SU-DHL-6 (cell line): ENCODE data around the gene SAGE1.

Experiments
- EZH2phosphoT487 ChIP-seq: fragments of 200-600 bp; sonication (generic), shearing (Covaris generic); conservative IDR thresholded peaks from 2 replicates; pipeline ENCODE4 v1.6.1; 2018; ENCODE audit warnings: mild to moderate bottlenecking, antibody characterized with exemption, low read length, moderate library complexity, mixed read lengths
- TF ChIP-seq, protein P1 (sequence below): fragments of 200-600 bp; sonication (generic); IDR thresholded peaks from one replicate; pipeline ENCODE4 v1.5.1; 2017; ENCODE audit warnings: antibody characterized with exemption, mild to moderate bottlenecking, low read length, moderate library complexity; ENCODE audit not compliant: insufficient read depth, poor library complexity, severe bottlenecking

DNA sequence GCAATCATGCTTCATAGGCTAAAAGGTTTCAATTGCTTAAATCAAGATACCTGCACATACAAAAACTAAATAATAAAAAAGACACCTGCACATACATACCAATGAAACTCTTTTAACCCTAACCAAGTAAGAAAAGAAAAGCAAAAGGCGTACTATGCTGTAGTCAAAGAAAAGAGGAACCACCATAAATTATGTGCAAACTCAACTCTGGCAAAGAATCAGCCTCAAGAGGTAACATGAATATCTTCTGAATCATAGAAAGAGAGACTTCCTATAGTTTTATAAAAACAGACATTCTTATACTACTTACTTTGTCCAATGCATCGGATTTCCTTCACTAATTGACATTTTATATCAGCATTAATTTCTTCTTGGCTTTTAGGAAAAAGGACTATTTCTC, 51.0 kb downstream of the SAGE1 start:
- TF ChIP-seq, protein P1, sequence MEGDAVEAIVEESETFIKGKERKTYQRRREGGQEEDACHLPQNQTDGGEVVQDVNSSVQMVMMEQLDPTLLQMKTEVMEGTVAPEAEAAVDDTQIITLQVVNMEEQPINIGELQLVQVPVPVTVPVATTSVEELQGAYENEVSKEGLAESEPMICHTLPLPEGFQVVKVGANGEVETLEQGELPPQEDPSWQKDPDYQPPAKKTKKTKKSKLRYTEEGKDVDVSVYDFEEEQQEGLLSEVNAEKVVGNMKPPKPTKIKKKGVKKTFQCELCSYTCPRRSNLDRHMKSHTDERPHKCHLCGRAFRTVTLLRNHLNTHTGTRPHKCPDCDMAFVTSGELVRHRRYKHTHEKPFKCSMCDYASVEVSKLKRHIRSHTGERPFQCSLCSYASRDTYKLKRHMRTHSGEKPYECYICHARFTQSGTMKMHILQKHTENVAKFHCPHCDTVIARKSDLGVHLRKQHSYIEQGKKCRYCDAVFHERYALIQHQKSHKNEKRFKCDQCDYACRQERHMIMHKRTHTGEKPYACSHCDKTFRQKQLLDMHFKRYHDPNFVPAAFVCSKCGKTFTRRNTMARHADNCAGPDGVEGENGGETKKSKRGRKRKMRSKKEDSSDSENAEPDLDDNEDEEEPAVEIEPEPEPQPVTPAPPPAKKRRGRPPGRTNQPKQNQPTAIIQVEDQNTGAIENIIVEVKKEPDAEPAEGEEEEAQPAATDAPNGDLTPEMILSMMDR, result no peak
- no peak for TF ChIP-seq EZH2phosphoT487
